SU-DHL-6 (cell line): ENCODE data around the gene PUM1.

Experiments used
- H2AFZ ChIP-seq: fragments of 200-600 bp; sonication (generic); 2 replicates; pipeline ENCODE4 v1.6.1; 2014; ENCODE audit warnings: low read depth, mild to moderate bottlenecking, moderate library complexity, mixed read lengths, antibody characterized with exemption, low read length; ENCODE audit not compliant: severe bottlenecking
- H3F3A ChIP-seq: fragments of 200-600 bp; shearing (Covaris generic); 2 replicates; pipeline ENCODE4 v1.6.0; 2016; ENCODE audit warnings: antibody characterized with exemption, mild to moderate bottlenecking; ENCODE audit not compliant: insufficient read depth
- H3K27ac ChIP-seq: fragments of 200-600 bp; sonication (generic); 2 replicates; pipeline ENCODE4 v1.5.1; 2016; ENCODE audit warnings: low read depth, mild to moderate bottlenecking, low read length, moderate library complexity, mixed read lengths
- H3K27me3 ChIP-seq: fragments of 200-600 bp; sonication (generic), shearing (Covaris generic); 2 replicates; pipeline ENCODE4 v1.6.0; 2014; ENCODE audit warnings: mild to moderate bottlenecking, low read length
- H3K36me3 ChIP-seq: fragments of 200-600 bp; sonication (generic); 2 replicates; pipeline ENCODE4 v1.6.1; 2014; ENCODE audit warnings: mild to moderate bottlenecking, low read length, mixed read lengths
- H3K4me2 ChIP-seq: fragments of 300-600, 200-600 bp; shearing (Covaris generic), sonication (generic); 2 replicates; pipeline ENCODE4 v1.6.0; 2014; ENCODE audit warnings: low read length, low read depth, mild to moderate bottlenecking; ENCODE audit not compliant: poor library complexity, severe bottlenecking
- H3K4me3 ChIP-seq: fragments of 200-600 bp; sonication (generic); 2 replicates; pipeline ENCODE4 v1.5.1; 2014; ENCODE audit warnings: antibody characterized with exemption, low read length, mild to moderate bottlenecking, mixed read lengths; ENCODE audit not compliant: insufficient read depth, poor library complexity, severe bottlenecking
- H3K79me2 ChIP-seq: fragments of 200-600 bp; sonication (generic); 2 replicates; pipeline ENCODE4 v1.6.1; 2014; ENCODE audit warnings: mild to moderate bottlenecking, low read length, moderate library complexity; ENCODE audit not compliant: insufficient read depth
- H3K9ac ChIP-seq: fragments of 200-600 bp; sonication (generic); 2 replicates; pipeline ENCODE4 v1.7.0; 2014; ENCODE audit warnings: mild to moderate bottlenecking, low read length
- H3K9me2 ChIP-seq: fragments of 200-600 bp; sonication (generic); replicated peaks from 2 replicates; pipeline ENCODE4 v1.6.1; 2014; ENCODE audit warnings: low read length; ENCODE audit not compliant: insufficient read depth
- H3K9me3 ChIP-seq: fragments of 200-600 bp; sonication (generic); 2 replicates; pipeline ENCODE4 v1.6.1; 2014; ENCODE audit warnings: low read length, mixed read lengths; ENCODE audit not compliant: insufficient read depth
- H4K20me1 ChIP-seq: fragments of 200-600 bp; sonication (generic); 2 replicates; pipeline ENCODE4 v1.6.1; 2014; ENCODE audit warnings: low read depth, mild to moderate bottlenecking, antibody characterized with exemption, low read length, moderate library complexity, mixed read lengths
- EZH2phosphoT487 ChIP-seq: fragments of 200-600 bp; sonication (generic), shearing (Covaris generic); conservative IDR thresholded peaks from 2 replicates; pipeline ENCODE4 v1.6.1; 2018; ENCODE audit warnings: mild to moderate bottlenecking, antibody characterized with exemption, low read length, moderate library complexity, mixed read lengths
- TF ChIP-seq, protein P1 (sequence below): fragments of 200-600 bp; sonication (generic); IDR thresholded peaks from one replicate; pipeline ENCODE4 v1.5.1; 2017; ENCODE audit warnings: antibody characterized with exemption, mild to moderate bottlenecking, low read length, moderate library complexity; ENCODE audit not compliant: insufficient read depth, poor library complexity, severe bottlenecking

PUM1 gene

DNA sequence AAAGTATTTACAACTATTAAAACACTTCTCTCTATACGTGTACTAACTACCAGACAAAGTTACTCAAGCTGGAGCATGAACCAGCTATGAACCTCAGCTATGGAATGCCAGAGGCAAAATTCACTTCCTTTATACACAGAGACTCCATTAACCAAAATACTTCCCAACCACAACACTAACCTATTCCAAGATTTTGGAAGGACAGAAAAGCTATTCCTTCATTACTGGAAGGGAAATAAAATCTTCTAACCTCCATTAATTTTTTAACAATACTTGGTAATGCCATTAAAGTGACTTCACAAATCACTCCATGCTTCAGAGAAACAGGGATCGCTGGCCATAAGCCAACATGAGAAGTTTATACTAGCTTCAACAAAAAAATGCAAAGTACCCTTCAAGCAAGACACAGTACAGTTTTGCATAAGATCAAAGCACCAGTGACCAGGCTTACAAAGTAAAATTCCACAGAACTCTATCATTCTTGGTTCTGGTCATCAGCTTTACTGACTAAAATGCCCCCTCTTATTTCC is 58.0 kb downstream of the PUM1 start:
- H3K9me3 ChIP-seq: no peaks in the 10 kb centered on the region
- no peaks in the 10 kb centered on the region for H3K9me2 ChIP-seq
- no peak overlapping the region for H2AFZ ChIP-seq
- no peaks in the 10 kb centered on the region for H3K27me3 ChIP-seq
- H3K4me2 ChIP-seq: no peak overlapping the region
- no peak overlapping the region for H3K9ac ChIP-seq
- H3F3A ChIP-seq: no peaks in the 10 kb centered on the region
- peaks cover 77% of the 10 kb centered on the region for H3K79me2 ChIP-seq
- peaks cover 21% of the 10 kb centered on the region for H4K20me1 ChIP-seq
- H3K36me3 ChIP-seq: peaks cover 6% of the 10 kb centered on the region; the same call in 1 of the 2 replicates
- H3K4me3 ChIP-seq: no peak overlapping the region
- H3K27ac ChIP-seq: no peak overlapping the region
- TF ChIP-seq, protein P1, sequence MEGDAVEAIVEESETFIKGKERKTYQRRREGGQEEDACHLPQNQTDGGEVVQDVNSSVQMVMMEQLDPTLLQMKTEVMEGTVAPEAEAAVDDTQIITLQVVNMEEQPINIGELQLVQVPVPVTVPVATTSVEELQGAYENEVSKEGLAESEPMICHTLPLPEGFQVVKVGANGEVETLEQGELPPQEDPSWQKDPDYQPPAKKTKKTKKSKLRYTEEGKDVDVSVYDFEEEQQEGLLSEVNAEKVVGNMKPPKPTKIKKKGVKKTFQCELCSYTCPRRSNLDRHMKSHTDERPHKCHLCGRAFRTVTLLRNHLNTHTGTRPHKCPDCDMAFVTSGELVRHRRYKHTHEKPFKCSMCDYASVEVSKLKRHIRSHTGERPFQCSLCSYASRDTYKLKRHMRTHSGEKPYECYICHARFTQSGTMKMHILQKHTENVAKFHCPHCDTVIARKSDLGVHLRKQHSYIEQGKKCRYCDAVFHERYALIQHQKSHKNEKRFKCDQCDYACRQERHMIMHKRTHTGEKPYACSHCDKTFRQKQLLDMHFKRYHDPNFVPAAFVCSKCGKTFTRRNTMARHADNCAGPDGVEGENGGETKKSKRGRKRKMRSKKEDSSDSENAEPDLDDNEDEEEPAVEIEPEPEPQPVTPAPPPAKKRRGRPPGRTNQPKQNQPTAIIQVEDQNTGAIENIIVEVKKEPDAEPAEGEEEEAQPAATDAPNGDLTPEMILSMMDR: no peak
- no peak for TF ChIP-seq EZH2phosphoT487

DNA sequence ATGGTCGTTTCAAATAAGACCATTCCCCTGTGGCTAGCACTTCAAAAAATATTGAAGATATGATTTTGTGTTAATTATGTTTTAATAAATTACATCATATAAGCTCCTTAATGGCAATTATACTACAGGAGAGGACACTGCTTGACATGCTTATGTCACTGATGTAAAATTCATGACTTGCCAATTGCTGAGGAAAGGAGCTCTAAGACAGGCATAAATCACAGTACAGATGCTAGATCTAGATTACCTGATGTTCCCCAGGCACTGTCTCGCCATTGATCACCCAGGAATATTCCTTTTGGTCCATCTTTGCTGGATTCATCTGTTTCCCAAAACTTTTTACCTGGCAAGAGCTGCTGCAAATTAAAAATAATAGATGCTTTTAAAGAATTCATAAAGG is 58.8 kb downstream of the PUM1 start:
- Histone ChIP-seq H3K4me3 (no peak overlapping the region), H3K79me2 (peaks cover 76% of the 10 kb centered on the region), H3K27me3 (no peaks in the 10 kb centered on the region), H3F3A (no peaks in the 10 kb centered on the region), H3K9ac (no peak overlapping the region), H3K4me2 (no peak overlapping the region), H3K27ac (no peak overlapping the region), H4K20me1 (peaks cover 21% of the 10 kb centered on the region; the same call in 1 of the 2 replicates), H2AFZ (no peak overlapping the region), H3K36me3 (peaks cover 6% of the 10 kb centered on the region; the same call in 1 of the 2 replicates), H3K9me2 (no peaks in the 10 kb centered on the region), H3K9me3 (no peaks in the 10 kb centered on the region)
- TF ChIP-seq, protein P1: no peak
- no peak for TF ChIP-seq EZH2phosphoT487

DNA sequence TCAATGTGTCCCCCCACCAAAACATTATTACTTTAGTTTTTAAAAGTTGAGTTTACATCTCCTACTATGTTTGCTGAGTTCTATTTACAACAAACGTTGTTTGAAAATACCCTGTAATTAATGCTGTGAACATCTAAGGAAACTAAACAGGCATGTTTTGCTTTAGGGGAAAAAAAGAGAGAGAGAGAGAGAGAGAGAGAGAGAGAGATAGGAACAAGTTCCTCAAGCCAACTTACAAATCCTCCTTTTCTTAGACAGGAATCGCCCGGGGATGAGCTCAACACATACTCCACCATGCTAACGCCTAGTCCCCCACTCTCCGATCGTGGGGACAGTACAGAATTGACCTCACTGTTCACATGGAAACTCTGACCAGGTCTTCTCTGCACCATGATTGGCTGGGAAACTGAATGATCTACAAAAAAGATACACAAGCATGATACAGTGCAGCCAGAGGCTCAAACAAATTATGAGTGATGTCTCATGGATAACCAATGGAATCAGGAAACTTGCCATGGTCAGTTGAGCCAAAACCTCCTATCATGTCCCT is 59.8 kb downstream of the PUM1 start:
- TF ChIP-seq EZH2phosphoT487: no peak
- TF ChIP-seq, protein P1: no peak
- no peaks in the 10 kb centered on the region for H3K9me3 ChIP-seq
- H3K36me3 ChIP-seq: peaks cover 6% of the 10 kb centered on the region; the same call in 1 of the 2 replicates
- peaks cover 71% of the 10 kb centered on the region for H3K79me2 ChIP-seq
- peaks cover 14% of the 10 kb centered on the region; the same call in 1 of the 2 replicates for H4K20me1 ChIP-seq
- H3K4me3 ChIP-seq: no peak overlapping the region
- H3K27me3 ChIP-seq: no peaks in the 10 kb centered on the region
- no peak overlapping the region for H2AFZ ChIP-seq
- H3K9me2 ChIP-seq: no peaks in the 10 kb centered on the region
- H3K9ac ChIP-seq: no peak overlapping the region
- H3K27ac ChIP-seq: no peak overlapping the region
- no peak overlapping the region for H3K4me2 ChIP-seq
- H3F3A ChIP-seq: no peaks in the 10 kb centered on the region
